ENCODE measurements around the gene RASAL2. TPM values are rescaled to one million over a fixed set of nuclear protein-coding genes. Genes with fewer than 3 reads are reported as not detected.

RASAL2 gene
- 10 to 100 TPM; 19.7 to 36.7 (median 27.4) TPM for total RNA-seq

DNA sequence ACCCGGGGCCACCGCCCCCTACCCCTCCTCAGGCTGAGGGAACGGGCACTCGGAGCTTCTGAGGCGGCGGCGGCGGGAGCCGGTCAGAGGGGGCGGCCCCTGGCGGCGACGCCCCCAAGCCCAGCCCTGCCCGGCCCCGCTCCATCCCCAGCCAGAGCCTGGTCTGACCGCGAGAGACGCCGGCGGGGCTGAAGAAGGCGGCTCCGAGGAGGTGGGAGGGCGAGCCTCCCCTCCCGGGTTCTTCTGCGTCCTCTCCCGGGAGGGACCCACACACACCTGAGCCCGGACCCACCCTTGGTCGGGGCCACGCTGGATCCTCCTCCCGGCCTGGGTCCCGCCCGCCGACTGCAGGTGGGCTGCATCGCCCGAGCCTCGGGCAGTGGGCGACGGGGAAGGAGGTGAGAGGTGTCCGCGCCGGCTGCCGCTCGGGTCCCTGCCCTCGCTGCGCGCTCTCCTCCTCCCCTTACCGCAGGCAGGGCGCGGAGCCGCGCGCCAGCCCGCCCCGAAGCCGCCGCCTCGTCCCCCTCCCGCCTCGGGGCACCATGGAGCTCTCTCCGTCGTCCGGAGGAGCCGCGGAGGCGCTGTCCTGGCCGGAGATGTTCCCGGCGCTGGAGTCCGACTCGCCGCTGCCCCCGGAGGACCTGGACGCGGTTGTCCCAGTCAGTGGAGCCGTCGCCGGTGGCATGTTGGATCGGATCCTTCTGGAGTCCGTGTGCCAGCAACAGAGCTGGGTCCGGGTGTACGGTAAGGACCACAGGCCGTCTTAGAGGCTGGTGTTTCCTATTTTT is at the start of gene RASAL2:
TSS of gene RASAL2 (plus strand) at position 154 of the 788 bp plus-strand sequence. CDS start at position 543, 389 bp downstream.
- no peak for TF ChIP-seq CTCF (IDR thresholded peaks at IDR 0.05; ENCODE audit: low read depth)

DNA sequence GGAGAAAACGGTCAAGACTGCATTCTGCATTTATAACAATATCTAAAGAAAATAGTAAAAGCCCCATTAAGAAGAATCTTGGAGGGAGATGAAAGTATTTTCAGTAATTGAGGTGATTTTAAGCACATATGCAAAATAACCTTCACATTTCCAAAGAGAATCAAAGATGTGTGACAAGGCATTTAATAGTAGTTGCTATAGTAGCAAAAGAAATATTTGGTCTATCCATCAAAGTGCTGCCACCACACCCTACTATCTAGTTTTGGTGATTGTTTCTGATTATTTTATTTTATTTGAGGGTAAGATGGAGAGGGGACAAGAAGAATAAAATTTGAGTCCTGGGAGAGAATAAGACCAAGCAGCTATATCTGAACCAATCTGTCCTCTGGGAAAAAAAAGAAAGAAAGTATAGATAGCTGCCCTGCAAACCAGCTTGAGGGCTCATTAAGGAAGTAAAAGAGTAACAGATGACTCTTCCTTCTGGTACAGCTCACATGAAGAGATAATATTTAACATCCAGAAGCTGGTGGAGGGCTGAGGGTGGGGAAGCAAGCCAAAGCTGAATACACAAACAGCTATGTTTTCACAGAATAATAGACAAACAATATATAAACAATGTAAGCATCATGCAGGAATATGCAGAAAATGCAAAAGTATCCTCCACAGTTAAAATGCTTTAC is 47.2 kb upstream of the RASAL2 start:
- TF ChIP-seq CTCF (IDR thresholded peaks at IDR 0.05; ENCODE audit: low read depth), result no peak

DNA sequence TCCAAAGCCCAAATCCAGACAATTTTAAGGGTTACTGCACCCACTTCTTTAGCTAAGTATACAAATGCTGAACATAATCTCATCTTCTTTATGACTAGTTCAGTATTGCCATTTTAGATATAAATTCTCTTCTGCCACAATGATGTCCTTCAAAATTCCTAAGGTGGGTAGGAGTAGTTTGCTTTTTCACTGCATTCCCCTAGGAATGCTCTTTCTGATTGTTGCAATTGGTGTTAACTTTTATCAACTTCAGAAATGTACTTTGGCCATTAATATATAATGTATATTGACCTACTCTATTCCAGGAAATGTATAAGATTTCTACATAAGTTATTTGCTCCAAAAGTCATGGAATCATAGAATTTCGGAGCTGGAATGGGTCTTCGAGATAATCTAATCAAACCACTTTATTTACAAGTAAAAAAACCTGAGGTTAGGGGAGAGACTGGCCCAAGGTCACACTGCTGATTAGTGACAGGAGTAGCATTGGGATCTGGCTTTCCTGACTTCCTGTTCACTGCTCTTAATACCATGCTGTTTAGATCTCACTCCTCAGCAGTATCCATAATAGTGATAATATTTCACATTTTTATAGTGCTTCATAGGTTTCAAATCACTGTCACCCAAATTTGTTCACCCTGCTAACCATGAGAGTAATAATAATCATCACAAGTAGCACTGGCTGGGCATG is 46.4 kb upstream of the RASAL2 start:
- TF ChIP-seq CTCF (IDR thresholded peaks at IDR 0.05; ENCODE audit: low read depth), result no peak

GRCh38 chr1:178048426-178048825 is 45.5 kb upstream of the RASAL2 start:
- TF ChIP-seq CTCF (IDR thresholded peaks at IDR 0.05; ENCODE audit: low read depth), result no peak

DNA sequence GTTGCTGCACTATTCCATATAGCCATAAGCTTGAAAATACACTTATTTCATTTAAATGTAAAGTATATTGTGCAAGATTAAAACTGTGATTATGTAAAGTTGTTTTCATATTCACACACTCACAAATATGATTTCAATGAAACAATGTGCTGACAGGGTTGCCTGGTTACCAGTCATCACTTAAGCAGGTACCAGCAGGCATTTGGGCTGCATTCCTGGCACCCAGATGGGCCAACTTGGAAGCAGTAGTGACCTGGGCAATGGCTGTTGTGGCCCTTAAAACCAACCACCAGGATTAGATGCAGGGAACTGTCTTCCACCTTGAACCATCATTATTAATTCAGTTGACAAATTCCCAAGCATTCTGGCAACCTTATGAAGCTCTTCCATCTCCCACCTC is 45.0 kb upstream of the RASAL2 start:
- TF ChIP-seq CTCF (IDR thresholded peaks at IDR 0.05; ENCODE audit: low read depth), result no peak

- no peak for TF ChIP-seq CTCF (IDR thresholded peaks at IDR 0.05; ENCODE audit: low read depth)
Observed at GRCh38 chr1:178050084-178050483, 43.8 kb upstream of the RASAL2 start.

DNA sequence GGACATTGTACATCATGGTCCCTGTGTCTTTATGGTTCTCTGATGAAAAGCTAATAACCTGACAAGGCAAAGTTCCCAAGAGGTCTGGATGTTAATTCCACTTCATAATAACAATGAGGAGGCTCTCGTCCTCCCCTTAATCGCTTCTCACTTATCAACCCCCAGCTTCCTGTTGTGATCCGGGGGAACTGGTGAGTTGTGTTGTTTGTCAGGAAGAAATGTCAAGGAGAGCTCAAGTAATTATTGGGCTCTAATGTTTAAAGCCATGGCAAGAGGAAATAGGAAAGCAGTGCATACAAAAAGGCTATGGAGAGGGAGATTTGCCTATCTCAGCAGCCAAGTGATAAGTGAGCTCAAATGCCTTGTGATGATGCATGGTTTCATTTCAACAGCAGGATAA is 42.8 kb upstream of the RASAL2 start:
- TF ChIP-seq CTCF (IDR thresholded peaks at IDR 0.05; ENCODE audit: low read depth), result no peak

Measured in subcutaneous adipose tissue (tissue), 4 donors.